Adrenal gland (tissue), 12 donors: ENCODE results near the gene RAPGEF3. TPM values are rescaled to one million over a fixed set of nuclear protein-coding genes. Genes with fewer than 3 reads are reported as not detected.

Source experiments
- DNase-seq, 7 donors: peaks; one replicate each; pipeline ENCODE4 v3.0.0-alpha.2; 2019 to 2020
- H3K27ac ChIP-seq, 5 donors: fragments of 200-600 bp; sonication (generic) in 4 of 5; 1 replicate in 3 of 5; 2 replicates in 2 of 5; pipeline versions ENCODE4 v1.5.1 to v1.8.0; 2016 to 2020; ENCODE audit warnings: mild to moderate bottlenecking in 1 of 5
- H3K27me3 ChIP-seq: fragments of 200-600 bp; 2 replicates; pipeline ENCODE4 v1.8.0; 2021
- H3K36me3 ChIP-seq, 2 donors: fragments of 200-600 bp; replicated peaks in 1 of 2; 1 replicate in 1 of 2; 2 replicates in 1 of 2; pipeline versions ENCODE4 v1.5.1 to v1.8.0; 2018 to 2022
- H3K4me1 ChIP-seq, 2 donors: fragments of 200-600 bp; replicated peaks in 1 of 2; 1 replicate in 1 of 2; 2 replicates in 1 of 2; pipeline versions ENCODE4 v1.5.1 to v1.8.0; 2018 to 2021
- H3K4me3 ChIP-seq, 4 donors: fragments of 200-600 bp; sonication (generic) in 3 of 4; one replicate each; pipeline ENCODE4 v1.5.1; 2016 to 2018
- H3K9me3 ChIP-seq, 3 donors: fragments of 200-600 bp; sonication (generic) in 1 of 3; replicated peaks in 1 of 3; 1 replicate in 2 of 3; 2 replicates in 1 of 3; pipeline versions ENCODE4 v1.5.1 to v1.8.0; 2016 to 2021
- CTCF ChIP-seq, 6 experiments: fragments of 450-650 bp in 4 of 6; fragments of 200-600 bp in 2 of 6; sonication (generic) in 1 of 6; IDR thresholded peaks; 1 replicate in 5 of 6; 2 replicates in 1 of 6; pipeline versions ENCODE4 v1.5.1 to v1.8.0; 2016 to 2021; ENCODE audit warnings: antibody characterized with exemption in 6 of 6, mild to moderate bottlenecking in 2 of 6, moderate library complexity in 1 of 6
- POLR2A ChIP-seq, 2 donors: fragments of 450-650 bp; IDR thresholded peaks; one replicate each; pipeline ENCODE4 v1.6.1; 2017; ENCODE audit warnings: antibody characterized with exemption in 2 of 2, mild to moderate bottlenecking in 2 of 2, moderate library complexity in 1 of 2
- WGBS, 4 donors: extraction: QIAGEN DNeasy Blood & Tissue Kit in 2 of 4; methylation state at CpG; one replicate each; pipeline versions ENCODE4 v1.1.5 to v1.1.7; 2013 to 2017; 5-methylcytosine and 5-hydroxymethylcytosine counted together
- intact Hi-C, 2 donors: fragments of 100-400 bp; cut with DNase I; formaldehyde crosslinking; loops; one replicate each; pipeline versions ENCODE4 v1.14.1 to v1.15.0; 2022 to 2023
- polyA plus RNA-seq, 3 donors: library from polyadenylated mRNA; stranded (reverse); fragments of 200-250 nt in 2 of 3; fragments of 350-450 nt in 1 of 3; fragmentation: Illumina TruSeq in 1 of 3; extraction: RNeasy Lipid Tissue Mini Kit (QIAGEN cat#74804) in 1 of 3; gene quantifications; one replicate each; pipeline ENCODE4 v1.2.3, GENCODE V29; 2013 to 2014
- total RNA-seq, 9 donors: library from RNA; depleted of rRNA in 4 of 9; stranded (reverse); fragments of >200 nt in 4 of 9; fragments of 120-200 nt in 1 of 9; fragmentation: NEBNext Ultra II Directional in 1 of 9; extraction: Animal tissue kit (Norgen Biotek cat#: 25700) in 1 of 9; gene quantifications; one replicate each; pipeline versions ENCODE4 v1.1.0 to v1.2.4, GENCODE V29; 2013 to 2023
- donor health status: healthy with polysubstance abuse.
- donor health status: Bipolar disorder and iron deficiency.
- donor health status: DM: yes; HTN: yes; CAD: no.
- donor health status: DM: no; HTN: no; CAD: no.
- donor health status: DM: no; HTN: no; CAD: no.
- donor health status: DM: yes; HTN: yes; CAD: no.

RAPGEF3 gene
- total and polyA plus RNA-seq, 12 donors: 1.4 to 69.4 (median 9.3) TPM

GRCh38 chr12:47770086-47770726, 11.5 kb upstream of the RAPGEF3 start:
- no peaks in the 10 kb centered on the region for H3K36me3 ChIP-seq
- 55 to 58% (median 56%) methylated on average over 3 of the region's 3 CpGs for WGBS, 4 donors
- no peak overlapping the region for H3K4me3 ChIP-seq
- no peak for DNase-seq
- TF ChIP-seq POLR2A (IDR thresholded peaks at IDR 0.05): no peak
- no peak for TF ChIP-seq CTCF (IDR thresholded peaks at IDR 0.05)
- peak overlapping the region in 4 of 5 donors; percentile 40 to 73 (median 60) for H3K27ac ChIP-seq
- intact Hi-C loops: no loop called here
- no peaks in the 10 kb centered on the region for H3K27me3 ChIP-seq
- H3K4me1 ChIP-seq: peaks cover 12 to 25% of the 10 kb centered on the region in 2 donors
- H3K9me3 ChIP-seq: no peaks in the 10 kb centered on the region

GRCh38 chr12:47769234-47770085, 10.8 kb upstream of the RAPGEF3 start:
- intact Hi-C loops: loop anchor here (5.0 kb wide), 2 partner anchors 47 to 57 kb away; no protein-coding TSS in a partner anchor
- no peaks in the 10 kb centered on the region for H3K27me3 ChIP-seq
- no peak for DNase-seq
- H3K4me1 ChIP-seq: peaks cover 8 to 17% of the 10 kb centered on the region in 2 donors
- H3K27ac ChIP-seq: peak overlapping the region in 4 of 5 donors; percentile 40 to 73 (median 60)
- H3K9me3 ChIP-seq: no peaks in the 10 kb centered on the region
- TF ChIP-seq POLR2A (IDR thresholded peaks at IDR 0.05): no peak
- TF ChIP-seq CTCF (IDR thresholded peaks at IDR 0.05): no peak
- WGBS, 4 donors: 83 to 90% (median 87%) methylated on average over 4 of the region's 4 CpGs
- no peaks in the 10 kb centered on the region for H3K36me3 ChIP-seq
- H3K4me3 ChIP-seq: no peak overlapping the region

GRCh38 chr12:47768323-47768811, 9.7 kb upstream of the RAPGEF3 start:
- Histone ChIP-seq H3K27ac (no peak overlapping the region), H3K9me3 (no peaks in the 10 kb centered on the region), H3K36me3 (no peaks in the 10 kb centered on the region), H3K4me3 (no peak overlapping the region), H3K4me1 (peaks cover 0 to 11% of the 10 kb centered on the region in 2 donors), H3K27me3 (no peaks in the 10 kb centered on the region)
- no peak for DNase-seq
- WGBS, 4 donors: 44 to 62% (median 57%) methylated on average over 2 of the region's 2 CpGs
- TF ChIP-seq POLR2A (IDR thresholded peaks at IDR 0.05) (no peak), CTCF (IDR thresholded peaks at IDR 0.05) (no peak)
- intact Hi-C loops: loop anchor here (5.0 kb wide), 2 partner anchors 46 to 56 kb away; no protein-coding TSS in a partner anchor

GRCh38 chr12:47767216-47767724, 8.6 kb upstream of the RAPGEF3 start:
- Histone ChIP-seq H3K27me3 (no peaks in the 10 kb centered on the region), H3K4me3 (no peak overlapping the region), H3K9me3 (no peaks in the 10 kb centered on the region), H3K27ac (no peak overlapping the region), H3K4me1 (peaks cover 0 to 18% of the 10 kb centered on the region in 2 donors), H3K36me3 (no peaks in the 10 kb centered on the region)
- WGBS, 4 donors: 48 to 69% (median 50%) methylated on average over 4 of the region's 4 CpGs
- intact Hi-C loops: loop anchor here (5.0 kb wide), 2 partner anchors 45 to 55 kb away; no protein-coding TSS in a partner anchor
- peak in 2 of 7 donors; percentile 57 to 67 for DNase-seq
- TF ChIP-seq POLR2A (IDR thresholded peaks at IDR 0.05) (no peak), CTCF (IDR thresholded peaks at IDR 0.05) (peak; percentile 50 to 57 (median 55))
